ENCODE data around the gene EPHA4.

- no peak for TF ChIP-seq POLR2A (IDR thresholded peaks at IDR 0.05)
- TF ChIP-seq CTCF (IDR thresholded peaks at IDR 0.05): no peak
Measured at GRCh38 chr2:221458578-221458977, 113.5 kb downstream of the EPHA4 start.

Data from vagina (tissue), 2 donors.